GM12891 (cell line): Measurements from ENCODE around the gene GALNT10.

ENCODE experiments used
- POLR2A ChIP-seq: IDR thresholded peaks from 2 replicates; pipeline ENCODE4 v1.6.1; 2011; ENCODE audit warnings: low read depth, low read length, control low read depth
- POLR2AphosphoS5 ChIP-seq: IDR thresholded peaks from 2 replicates; pipeline ENCODE4 v1.6.1; 2011; ENCODE audit warnings: low read depth, low read length, control low read depth
- TAF1 ChIP-seq: IDR thresholded peaks from 2 replicates; pipeline ENCODE4 v1.6.1; 2011; ENCODE audit warnings: low read depth, low read length, control low read depth

DNA sequence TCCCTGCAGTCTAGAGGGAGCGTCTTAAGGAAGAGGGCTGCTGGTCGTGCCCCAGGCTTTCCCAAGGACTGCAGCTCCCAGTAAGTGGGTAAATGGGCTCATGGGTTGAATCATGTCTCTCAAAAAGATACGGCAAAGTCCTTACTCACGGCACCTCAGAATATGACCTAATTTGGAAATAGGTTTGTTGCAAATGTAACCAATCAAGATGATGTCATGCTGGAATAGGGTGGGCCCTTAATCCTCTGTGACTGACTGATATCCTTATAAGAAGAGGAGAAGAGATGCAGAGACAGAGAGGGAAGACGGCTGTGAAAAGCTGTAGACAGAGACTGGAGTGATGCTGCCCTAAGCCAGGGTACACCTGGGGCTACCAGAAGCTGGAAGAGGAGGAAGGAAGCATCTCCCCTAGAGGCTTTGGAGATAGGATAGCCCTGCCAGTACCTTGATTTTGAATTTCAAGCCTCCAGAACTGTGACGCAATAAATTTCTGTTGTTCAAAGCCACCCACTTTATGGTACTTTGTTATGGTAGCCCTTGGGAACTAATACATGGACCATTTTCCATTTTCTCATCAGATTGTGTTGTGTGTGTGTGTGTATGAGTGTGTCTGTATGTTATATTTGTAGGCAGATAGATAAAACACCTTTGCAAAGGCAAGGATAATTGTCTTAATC, 15.0 kb downstream of the GALNT10 start:
- no peak for TF ChIP-seq POLR2A
- no peak for TF ChIP-seq TAF1
- TF ChIP-seq POLR2AphosphoS5 = no peak
